Gastroesophageal sphincter (tissue), 3 donors: ENCODE data around the gene WDR38.

Source experiments
- POLR2A ChIP-seq, 2 donors: fragments of 450-650 bp; IDR thresholded peaks; one replicate each; pipeline ENCODE4 v1.6.1; 2017; ENCODE audit warnings: antibody characterized with exemption in 2 of 2, mild to moderate bottlenecking in 2 of 2, moderate library complexity in 1 of 2
- TF ChIP-seq, protein P1 (sequence below), 4 experiments: fragments of 200-600 bp in 2 of 4; fragments of 450-650 bp in 2 of 4; sonication (generic) in 1 of 4; IDR thresholded peaks; one replicate each; pipeline ENCODE4 v1.5.1; 2017 to 2019; ENCODE audit warnings: antibody characterized with exemption in 4 of 4, mild to moderate bottlenecking in 2 of 4, moderate library complexity in 2 of 4

DNA sequence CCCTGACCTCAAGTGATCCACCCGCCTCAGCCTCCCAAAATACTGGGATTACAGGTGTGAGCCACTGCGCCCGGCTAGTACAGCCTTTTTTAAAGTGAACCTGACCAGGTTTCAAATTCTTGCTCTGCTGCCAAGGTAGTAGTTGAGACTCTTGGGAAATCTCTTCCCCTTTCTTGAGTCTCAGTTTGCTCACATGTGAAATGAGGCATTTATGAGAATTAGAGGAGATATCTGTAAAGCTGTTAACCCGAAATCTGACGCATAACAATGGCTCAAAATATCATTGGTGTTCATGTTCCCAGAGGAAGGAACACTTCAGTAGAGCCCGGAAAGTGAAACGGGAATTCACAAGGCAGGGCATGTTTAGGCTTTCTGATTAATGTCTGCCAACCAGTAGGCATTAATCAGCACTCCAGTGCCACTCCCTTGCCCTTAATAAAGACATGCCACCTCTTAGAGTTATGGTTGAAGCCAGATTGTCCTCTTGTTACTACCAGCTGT lies 10.2 kb downstream of the WDR38 start:
- TF ChIP-seq, protein P1, sequence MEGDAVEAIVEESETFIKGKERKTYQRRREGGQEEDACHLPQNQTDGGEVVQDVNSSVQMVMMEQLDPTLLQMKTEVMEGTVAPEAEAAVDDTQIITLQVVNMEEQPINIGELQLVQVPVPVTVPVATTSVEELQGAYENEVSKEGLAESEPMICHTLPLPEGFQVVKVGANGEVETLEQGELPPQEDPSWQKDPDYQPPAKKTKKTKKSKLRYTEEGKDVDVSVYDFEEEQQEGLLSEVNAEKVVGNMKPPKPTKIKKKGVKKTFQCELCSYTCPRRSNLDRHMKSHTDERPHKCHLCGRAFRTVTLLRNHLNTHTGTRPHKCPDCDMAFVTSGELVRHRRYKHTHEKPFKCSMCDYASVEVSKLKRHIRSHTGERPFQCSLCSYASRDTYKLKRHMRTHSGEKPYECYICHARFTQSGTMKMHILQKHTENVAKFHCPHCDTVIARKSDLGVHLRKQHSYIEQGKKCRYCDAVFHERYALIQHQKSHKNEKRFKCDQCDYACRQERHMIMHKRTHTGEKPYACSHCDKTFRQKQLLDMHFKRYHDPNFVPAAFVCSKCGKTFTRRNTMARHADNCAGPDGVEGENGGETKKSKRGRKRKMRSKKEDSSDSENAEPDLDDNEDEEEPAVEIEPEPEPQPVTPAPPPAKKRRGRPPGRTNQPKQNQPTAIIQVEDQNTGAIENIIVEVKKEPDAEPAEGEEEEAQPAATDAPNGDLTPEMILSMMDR (IDR thresholded peaks at IDR 0.05) = no peak
- TF ChIP-seq POLR2A (IDR thresholded peaks at IDR 0.05) = no peak
